ENCODE measurements around the gene DPH6.
"Not testable (repeated sequence)": the region's sequence is repeated elsewhere in the genome, so short reads cannot be mapped to it uniquely, and the experiment has no call there.

The DPH6 gene

GRCh38 chr15:35545824-35546510, at the start of gene DPH6:
Gene DPH6 (minus strand): TSS chr15:35546165. CDS start chr15:35546141, 24 bp downstream.
- peak; percentile 75 for DNase-seq (ENCODE audit: low spot score)

DNA sequence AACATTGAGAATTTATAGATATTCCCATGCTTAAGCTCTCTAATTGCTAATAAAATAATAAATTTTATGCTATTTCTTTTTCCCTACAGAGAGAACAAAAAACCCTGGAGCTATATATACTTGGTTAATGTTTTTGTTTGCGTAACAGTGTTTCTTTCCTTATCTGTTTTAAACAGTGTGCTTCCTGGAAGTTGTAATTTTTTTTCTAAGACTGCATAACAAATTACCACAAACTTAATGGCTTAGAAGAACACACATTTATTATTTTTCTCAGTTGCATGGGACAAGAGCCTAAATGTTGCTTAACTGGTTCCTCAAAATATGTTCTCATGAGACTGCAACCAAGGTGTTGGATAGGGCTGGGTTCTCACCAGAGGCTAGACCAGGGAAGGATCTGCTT, 49.7 kb upstream of the DPH6 start:
- DNase-seq (ENCODE audit: low spot score), result no peak

DNA sequence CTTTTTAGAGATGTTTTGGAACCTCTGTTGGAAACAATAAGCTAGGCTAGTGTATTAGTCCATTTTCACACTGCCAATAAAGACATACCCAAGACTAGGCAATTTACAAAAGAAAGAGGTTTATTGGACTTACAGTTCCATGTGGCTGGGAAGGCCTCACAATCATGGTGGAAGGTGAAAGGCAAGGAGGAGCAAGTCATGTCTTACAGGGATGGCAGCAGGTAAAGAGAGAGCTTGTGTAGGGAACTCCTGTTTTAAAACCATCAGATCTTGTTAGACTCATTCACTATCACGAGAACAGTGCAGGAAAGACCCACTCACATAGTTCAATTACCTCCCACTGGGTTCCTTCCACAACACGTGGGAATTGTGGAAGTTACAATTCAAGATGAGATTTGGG, 46.0 kb upstream of the DPH6 start:
- not testable (repeated sequence) for DNase-seq (ENCODE audit: low spot score)

DNA sequence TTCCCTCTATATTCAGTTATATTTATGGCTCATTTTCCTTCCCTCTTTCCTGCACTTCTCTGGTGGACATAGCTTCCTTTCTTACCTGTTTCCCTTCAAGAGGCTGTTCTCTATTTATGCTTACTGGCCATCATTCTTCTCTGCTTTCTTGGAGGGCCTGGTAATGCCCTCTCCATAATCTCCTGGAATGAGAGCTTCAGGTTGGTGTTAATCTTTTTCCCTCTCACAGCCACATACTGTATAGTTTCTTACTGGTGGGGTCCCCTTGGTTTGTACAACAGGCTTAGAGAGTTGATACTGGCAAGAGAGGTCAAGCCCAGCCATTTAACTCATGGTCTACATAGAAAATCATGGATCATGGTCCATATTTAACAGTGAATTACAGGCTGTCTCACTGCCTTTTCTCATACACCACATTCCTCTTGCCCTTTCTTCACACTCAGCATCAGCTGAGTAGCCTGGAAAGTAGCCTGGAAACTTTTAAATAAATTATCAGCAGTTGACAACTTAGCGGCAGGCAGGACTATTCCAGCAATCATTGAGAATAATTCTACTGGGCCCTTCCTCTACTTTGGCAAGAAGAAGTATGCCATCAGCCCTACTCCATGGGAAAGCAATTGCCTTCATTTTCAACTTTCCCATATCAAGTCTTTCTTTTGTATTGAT, 38.0 kb upstream of the DPH6 start:
- no peak for DNase-seq (ENCODE audit: low spot score)

GRCh38 chr15:35580606-35581005, 34.6 kb upstream of the DPH6 start:
- DNase-seq (ENCODE audit: low spot score), result no peak

DNA sequence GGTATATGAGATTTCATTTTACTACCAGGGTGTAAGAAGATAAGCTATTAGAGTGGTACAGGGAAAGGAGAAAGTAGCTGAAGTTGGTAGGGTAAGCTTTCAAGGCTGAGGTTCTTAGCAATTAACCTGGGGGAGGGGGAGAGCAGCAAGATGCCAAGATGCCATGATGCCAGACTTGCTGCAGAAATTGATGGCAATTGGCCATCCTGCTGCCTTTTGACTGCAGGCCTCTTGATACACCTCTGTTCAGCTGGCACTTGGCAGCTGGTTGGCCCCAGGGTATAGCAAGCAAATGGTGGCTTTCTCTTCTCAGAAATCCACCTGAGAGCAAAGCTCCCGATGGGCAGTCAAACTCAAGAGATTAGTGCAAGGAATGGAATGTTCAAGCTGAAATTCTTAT, 21.4 kb upstream of the DPH6 start:
- DNase-seq (ENCODE audit: low spot score), result no peak

DNA sequence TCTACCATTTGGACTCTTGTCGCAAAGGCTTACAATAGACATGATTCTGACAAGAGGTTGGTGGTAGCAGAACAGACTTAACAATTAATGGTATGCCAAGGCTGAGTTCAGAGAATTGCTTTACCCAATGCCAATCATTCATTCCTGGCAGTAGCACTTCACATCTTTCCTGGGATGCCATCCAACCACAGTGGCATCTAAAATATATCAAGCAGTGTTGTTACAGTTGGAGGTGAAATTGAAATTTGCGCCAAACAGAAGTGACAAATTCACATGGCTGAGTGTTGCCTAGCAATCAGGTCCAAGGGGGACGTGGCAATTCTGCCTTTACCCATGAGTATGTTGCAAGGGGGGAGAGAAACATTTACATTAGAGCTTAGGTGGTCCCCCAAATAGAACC, 21.0 kb upstream of the DPH6 start:
- no peak for DNase-seq (ENCODE audit: low spot score)

GRCh38 chr15:35565901-35566300, 19.9 kb upstream of the DPH6 start:
- DNase-seq (ENCODE audit: low spot score), result no peak

- no peak for DNase-seq (ENCODE audit: low spot score)
These were observed 16.7 kb upstream of the DPH6 start for GRCh38 chr15:35562641-35563040.

GRCh38 chr15:35561308-35561707, 15.3 kb upstream of the DPH6 start:
- DNase-seq (ENCODE audit: low spot score), result no peak

DNA sequence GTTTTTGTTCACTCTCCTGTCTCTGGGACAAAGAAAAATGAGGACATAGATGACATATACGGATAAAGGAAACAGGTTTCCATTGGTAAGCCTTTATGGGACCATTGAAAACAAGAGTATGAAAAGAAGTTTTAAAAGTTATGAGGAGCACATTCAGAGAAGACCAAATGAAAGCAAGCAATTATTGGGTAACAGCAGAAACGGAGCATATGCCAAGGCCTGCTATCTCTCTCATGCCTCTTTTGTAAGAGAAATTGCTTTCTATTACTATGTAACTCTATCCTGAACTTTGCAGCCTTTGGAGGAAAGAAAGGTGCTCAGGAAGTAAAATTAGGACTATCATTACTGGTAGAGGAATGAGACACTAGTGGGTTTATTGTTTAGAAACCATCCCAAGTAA, 14.9 kb upstream of the DPH6 start:
- DNase-seq (ENCODE audit: low spot score), result no peak

DNA sequence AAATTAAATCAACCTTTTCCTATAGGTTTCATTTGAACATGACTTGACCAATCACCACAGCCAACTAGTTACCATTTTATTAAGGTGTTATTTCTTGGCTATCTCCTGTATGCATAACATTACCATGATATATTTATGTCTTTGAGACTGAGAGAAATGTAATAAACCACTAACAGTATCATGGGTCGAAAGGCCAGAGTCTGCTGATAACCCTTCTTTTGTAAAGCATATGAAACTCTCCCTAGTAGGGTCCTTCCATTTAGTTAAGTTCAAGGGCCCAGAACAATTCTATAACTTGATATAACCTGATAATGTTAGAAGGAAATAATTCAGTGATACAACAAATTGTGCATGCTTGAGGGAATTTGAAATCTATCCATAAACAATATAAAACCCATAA, 14.3 kb upstream of the DPH6 start:
- no peak for DNase-seq (ENCODE audit: low spot score)

DNA sequence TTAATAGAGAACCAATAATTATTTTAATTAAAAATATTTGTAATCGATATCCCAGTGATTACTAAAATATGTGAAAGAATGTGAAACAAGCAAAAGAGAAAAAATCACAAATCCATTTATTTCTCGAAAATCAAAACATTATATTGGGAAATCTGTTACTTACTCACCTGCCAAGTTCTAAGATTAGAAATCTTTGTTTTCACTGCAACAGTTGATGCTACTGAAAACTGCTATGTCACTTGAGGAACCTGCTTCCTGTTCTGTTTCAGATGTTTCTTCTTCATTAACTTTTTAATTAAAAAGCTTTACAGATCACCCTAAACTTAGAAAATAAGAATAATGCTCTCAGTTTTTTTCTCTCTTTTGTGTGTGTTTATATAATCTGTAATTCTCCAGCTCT, 13.7 kb upstream of the DPH6 start:
- DNase-seq (ENCODE audit: low spot score), result no peak

- peak; percentile 36 for DNase-seq (ENCODE audit: low spot score)
These were observed 11.6 kb upstream of the DPH6 start for GRCh38 chr15:35557544-35557943.

DNA sequence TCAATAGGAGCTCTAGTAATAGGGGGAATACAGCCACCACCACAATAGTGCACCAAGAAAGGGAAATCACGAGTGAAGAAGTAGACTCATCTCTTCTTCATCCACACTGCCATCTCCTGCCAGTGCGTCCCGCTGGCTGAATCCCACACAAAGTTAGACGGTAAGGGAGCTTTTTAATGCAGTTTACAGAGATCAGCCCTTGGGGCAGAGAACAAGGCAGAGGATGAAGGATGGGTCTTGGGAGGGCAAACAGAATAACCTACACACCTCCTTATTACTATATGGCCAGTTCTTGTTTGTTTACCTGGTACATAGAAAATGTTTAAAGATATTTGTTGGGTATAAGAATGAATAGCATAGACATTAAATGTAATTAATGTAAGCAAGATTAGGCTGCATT, 11.0 kb upstream of the DPH6 start:
- DNase-seq (ENCODE audit: low spot score), result no peak

DNA sequence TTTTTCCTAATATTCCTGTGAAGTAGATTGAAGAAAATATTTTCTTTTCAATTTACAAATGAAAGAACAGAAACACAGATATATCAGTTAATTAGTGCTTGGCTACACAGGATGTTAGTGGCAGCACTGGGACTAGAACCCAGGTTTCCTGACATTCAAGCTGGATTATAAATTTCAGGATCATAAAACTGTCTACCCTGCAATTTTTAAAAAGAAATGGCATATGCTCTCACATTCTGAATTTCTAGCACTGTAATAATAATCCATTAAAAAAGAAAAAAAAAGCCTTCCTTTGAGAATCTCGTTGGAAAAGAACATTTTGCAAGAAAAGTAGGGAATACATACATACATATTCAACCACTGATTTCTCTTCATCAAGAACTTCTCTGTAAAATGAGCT, 9.3 kb upstream of the DPH6 start:
- DNase-seq (ENCODE audit: low spot score), result no peak

GRCh38 chr15:35550957-35551356, 5.0 kb upstream of the DPH6 start:
- no peak for DNase-seq (ENCODE audit: low spot score)

- DNase-seq (ENCODE audit: low spot score), result no peak
These were observed 3.6 kb upstream of the DPH6 start for GRCh38 chr15:35549567-35549966.

DNA sequence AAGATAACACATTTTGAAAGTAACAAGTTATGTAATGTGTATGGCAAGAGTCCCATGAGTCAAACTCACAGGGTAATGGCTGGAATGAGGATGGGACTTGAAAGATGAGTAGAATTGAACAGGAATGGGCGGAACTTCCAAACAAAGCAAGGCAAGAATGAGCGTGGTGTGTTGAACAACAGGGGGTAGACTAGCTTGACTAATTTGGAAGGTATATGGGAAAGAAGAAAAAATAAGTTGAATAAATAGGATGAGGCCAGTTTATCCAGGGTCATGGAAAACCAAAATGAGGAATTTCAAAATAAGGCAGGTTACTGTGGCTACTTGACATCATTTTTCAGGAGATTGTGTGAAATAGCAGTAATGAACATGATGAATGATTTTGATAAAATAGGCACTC, 2.5 kb upstream of the DPH6 start:
- DNase-seq (ENCODE audit: low spot score), result no peak

DNA sequence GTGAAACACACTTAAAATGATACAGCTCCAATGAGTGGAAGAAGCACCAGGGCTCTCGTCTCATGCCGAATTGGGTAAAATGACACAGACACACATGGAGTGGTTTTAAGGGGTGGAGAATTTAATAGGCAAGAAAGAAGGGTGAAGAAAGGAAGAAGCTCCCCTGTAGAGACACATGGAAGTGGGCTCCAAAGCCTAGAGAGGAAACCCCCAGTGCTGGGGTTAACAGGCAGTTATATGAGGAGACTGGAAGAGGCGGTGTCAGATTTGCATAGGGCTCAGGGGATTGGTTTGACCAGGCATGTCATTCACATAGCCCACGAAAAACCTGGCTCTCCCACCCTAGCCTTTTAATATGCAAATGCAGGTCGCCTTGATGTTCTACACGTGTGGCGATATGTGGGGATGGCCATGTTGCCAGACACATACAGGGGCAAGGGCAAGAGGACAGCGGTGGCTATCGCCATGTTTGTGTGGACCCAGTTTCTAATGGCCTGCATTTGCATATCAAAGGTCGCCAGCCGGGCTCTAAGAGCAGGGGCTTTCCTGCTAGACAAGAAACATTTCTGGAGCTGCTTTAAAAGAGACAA, 1.9 kb upstream of the DPH6 start:
- DNase-seq (ENCODE audit: low spot score), result no peak

DNA sequence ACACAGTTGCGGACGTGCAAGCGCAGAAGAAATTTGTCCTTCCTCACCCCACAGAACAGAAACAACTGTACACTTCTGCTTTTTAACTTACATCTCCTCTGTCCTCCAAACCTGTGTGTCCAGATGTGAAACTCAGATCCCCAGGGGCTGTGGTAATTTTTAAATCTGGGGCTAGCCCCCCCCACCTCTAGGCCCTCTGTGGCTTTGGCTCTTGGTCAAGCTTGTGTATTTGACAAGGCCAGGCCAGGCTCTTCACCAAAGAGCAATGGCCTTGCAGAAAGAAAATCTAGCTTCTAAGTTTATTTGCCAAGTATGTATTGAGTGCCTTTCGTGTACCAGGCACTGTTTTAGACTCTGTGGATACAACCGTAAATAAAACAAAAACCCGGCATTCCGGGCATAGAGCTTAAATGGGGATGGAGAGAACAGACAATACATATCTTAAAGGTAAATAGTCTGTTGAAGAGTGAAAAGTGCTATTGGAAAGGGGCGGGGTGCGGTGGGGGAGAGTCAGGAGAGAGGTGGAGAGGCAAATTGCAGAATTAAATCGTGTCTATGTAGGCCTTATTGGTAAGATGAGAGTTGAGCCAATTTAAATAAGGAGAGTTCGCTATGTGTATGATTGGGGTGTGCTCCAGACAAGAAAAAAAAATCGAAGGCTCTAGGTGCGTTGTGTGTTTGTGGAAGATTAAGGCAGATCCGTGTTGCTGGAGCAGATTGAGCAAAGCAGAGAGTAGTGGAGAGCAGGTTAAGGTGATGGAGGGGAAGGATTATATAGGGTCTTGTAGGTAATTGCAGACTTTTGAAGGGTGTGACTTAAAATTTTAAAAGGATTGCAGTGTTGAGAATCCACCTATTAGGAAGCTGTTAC, 781 bp upstream of the DPH6 start:
- no peak for DNase-seq (ENCODE audit: low spot score)

DNA sequence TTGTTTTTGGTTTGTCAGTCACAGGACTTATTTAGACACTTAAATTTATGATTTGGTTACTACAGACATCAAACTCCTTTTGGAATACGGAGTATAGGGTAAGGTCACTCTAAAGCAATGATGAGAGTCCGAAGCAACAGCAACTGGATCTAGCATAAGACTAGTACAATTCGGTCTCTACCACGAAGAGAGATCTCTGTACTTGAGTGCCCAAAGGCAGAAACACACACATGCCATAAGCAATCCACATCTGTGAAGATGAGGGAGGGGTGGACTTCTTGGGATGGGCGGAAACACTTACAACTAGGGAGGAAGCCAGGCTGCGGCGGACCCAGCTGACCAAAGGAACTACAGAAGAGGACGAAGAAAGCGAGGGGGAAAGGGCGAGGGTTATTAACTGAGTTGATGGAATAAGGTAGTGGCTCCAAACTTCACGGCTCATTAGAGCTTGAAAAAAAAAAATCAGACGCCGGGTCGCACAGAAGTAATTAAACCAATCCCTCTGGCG, 595 bp downstream of the DPH6 start:
- peak; percentile 59 for DNase-seq (ENCODE audit: low spot score)
